Measurements from ENCODE around the gene CHP1.

DNA sequence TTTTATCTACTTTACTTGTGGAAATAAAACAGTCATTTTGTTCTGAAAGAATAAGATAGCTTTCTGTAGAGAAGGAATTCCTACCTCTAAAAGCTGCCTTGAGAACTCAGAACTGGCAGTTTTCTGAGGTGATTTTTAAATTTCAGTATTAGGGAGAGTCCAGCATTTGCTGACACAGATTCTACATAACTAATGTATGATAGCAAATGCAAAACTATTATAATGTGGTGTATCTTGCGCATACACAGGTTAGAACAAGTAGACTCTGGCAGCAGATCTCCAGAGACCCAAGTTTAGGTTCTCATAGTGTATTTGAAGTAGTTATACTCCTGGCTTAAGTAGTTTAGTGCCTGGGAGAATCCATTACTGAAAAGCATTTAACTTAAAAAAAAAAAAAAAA, 70.5 kb downstream of the CHP1 start:
- TF ChIP-seq, protein P1, sequence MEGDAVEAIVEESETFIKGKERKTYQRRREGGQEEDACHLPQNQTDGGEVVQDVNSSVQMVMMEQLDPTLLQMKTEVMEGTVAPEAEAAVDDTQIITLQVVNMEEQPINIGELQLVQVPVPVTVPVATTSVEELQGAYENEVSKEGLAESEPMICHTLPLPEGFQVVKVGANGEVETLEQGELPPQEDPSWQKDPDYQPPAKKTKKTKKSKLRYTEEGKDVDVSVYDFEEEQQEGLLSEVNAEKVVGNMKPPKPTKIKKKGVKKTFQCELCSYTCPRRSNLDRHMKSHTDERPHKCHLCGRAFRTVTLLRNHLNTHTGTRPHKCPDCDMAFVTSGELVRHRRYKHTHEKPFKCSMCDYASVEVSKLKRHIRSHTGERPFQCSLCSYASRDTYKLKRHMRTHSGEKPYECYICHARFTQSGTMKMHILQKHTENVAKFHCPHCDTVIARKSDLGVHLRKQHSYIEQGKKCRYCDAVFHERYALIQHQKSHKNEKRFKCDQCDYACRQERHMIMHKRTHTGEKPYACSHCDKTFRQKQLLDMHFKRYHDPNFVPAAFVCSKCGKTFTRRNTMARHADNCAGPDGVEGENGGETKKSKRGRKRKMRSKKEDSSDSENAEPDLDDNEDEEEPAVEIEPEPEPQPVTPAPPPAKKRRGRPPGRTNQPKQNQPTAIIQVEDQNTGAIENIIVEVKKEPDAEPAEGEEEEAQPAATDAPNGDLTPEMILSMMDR (conservative IDR thresholded peaks at IDR 0.05 in 1 of 2, IDR thresholded peaks at IDR 0.05 in 1 of 2; ENCODE audit: extremely low read depth in 1 of 2, insufficient read depth in 1 of 2, low read depth in 1 of 2, low read length in 2 of 2) = no peak
- no peak for TF ChIP-seq EZH2 (IDR thresholded peaks at IDR 0.05; ENCODE audit: borderline replicate concordance, low read length)
